ENCODE measurements around the gene CTPS1.

Gene CTPS1

DNA sequence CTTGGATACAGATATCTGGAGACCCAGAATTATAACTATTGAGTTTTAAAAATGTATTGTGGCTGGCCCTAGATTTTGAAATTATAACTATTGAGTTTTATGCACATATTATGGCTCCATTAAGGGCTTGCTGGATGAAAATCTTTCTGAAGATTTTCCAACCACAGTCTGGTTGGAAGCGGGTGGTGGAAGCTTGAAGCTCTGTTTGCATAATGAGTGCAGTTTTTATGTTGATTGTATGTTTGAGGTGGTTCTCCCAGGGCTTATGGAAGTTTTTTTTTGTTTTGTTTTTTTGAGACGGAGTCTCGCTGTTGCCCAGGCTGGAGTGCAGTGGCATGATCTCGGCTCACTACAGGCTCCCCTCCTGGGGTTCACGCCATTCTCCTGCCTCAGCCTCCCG lies 10.1 kb upstream of the CTPS1 start:
- DNase-seq (ENCODE audit: low read depth): no peak

DNA sequence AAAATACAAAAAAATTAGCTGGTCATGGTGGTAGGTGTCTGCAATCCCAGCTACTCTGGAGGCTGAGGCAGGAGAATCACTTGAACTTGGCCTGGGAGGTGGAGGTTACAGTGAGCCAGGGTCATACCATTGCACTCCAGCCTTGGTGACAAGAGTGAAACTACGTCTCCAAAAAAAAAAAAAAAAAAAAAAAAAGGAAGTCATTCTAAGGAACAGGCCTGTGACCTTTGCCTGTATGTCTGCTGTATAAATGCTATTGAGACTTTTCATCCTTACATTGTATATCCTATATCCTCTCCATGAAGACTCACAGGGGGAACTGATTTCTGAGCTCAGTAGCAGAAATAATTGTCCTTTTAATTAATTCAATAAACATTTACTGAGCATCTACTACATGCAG lies 7.5 kb upstream of the CTPS1 start:
- DNase-seq (ENCODE audit: low read depth): no peak

DNA sequence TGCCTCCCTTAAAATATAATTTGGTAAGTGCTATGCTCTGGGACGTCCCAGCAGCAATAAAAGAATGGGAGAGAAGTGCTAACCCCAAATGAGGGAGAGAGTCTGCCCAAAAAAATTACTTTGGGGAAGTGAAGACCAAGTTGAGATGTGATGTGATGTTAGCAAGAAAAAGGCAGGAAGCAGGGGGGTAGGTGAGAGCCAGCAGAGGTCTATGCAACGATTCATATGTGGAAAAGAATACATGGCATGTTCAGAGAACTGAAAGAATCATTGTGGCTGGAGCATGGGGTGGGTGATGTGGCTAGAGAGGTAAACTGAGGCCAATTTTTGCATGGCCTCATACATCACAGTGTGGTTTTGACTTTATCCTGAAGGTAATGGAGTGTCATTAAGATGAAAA lies 5.6 kb upstream of the CTPS1 start:
- no peak for DNase-seq (ENCODE audit: low read depth)

DNA sequence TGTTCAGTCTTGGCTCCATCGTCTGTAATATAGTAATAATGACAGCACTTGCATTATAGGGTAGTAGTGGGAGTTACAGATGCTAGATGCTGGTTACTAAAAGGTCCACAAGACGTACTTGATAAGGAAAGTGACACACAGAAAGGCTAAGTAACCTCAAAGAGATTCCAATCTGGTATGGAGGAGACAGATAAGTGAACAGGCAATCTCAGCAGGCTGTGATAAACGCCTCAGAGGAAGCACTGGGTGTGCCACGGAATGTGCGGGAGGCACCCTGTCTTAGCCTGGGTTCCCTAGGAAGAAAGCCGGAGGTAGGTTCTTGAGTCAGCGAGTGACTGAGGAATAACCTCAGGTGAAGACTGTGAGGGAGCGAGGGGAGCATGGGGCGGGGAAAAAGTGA lies 4.6 kb upstream of the CTPS1 start:
- no peak for DNase-seq (ENCODE audit: low read depth)

DNA sequence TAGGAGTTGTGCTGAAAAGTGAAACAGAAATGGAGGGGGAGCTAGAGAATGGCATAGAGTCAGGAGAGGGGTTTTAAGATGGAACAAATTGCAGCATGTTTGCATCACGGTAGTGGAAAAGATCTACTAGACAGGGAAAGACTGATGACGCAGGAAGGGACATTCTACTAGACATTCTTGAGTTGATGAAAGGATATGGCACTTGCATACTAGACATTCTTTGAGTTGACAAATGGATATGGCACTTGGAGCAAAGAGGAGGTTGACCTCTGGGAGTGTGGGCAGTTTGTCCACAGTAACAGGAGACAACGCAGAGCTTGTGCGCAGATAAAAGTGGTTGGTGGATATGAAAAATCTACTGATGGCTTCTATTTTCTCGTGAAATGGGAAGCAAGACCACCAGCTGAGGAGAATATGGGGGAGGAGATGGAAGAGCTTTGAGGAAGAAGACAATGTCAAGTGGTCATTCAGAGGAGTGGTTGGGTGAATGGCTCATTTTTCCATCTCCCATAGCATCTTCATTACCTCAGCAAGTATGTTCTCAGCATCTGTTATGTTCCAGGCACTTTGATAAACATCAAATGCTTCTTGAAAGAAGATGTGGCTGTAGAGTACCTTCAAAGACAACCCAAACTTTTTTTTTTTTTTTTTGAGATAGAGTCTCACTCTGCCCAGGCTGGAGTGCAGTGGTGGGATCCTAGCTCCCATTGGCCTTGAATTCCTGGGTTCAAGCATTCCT lies 2.4 kb upstream of the CTPS1 start:
- no peak for DNase-seq (ENCODE audit: low read depth)

DNA sequence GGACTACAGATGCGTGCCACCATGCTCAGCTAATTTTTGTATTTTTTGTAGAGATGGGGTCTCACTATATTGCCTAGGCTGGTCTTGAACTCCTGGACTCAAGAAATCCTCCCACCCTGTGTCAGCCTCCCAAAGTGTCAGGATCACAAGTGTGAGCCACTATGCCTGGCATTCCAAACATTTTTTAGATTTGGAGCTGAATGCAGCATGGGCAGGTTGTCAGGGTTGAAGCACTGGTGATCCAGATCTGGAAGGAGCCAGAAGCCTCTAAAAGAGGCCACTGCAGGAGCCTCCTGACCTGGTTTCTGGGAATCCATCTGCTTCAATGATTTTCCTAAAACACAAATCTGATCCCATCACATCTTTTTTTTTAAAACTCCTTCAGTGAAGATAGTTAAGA lies 1.8 kb upstream of the CTPS1 start:
- no peak for DNase-seq (ENCODE audit: low read depth)

DNA sequence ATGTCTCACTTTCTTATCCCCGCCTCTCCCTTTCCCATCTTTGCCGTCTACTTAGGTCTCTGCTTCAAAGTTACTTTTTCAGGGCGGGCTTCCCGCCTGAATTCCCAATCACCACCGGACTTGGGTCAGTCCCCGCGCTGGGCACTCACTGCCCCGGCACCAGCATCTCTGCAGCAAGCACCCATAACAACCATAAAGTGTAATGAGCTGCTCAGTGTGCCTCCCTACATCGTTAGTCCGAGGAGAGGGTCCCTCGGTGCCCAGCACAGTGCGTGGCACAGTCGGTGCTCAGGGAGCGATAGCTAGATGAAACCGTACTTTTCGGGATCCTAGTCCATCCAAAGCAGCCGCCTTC lies 633 bp upstream of the CTPS1 start:
- DNase-seq (ENCODE audit: low read depth): no peak

DNA sequence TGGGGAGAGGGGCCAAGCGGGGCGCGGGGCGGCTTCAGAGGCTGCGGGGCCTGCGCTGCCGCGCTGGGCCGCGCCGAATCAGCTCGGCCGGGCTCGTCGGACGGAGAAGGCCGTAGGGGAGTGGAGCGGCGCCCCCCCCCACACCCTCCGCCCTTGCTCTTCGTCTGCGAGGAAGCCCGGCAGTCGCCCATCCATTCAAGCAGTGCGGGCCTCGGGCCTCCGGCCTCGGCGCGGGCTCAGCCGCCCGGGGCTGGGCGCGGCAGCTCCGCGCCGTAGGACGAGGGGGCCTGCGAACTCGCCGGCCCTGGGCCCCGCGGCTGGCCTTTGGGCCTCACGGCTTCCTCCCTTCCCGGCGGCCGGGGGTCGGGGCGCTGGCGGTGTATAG lies 564 bp downstream of the CTPS1 start:
- no peak for DNase-seq (ENCODE audit: low read depth)

DNA sequence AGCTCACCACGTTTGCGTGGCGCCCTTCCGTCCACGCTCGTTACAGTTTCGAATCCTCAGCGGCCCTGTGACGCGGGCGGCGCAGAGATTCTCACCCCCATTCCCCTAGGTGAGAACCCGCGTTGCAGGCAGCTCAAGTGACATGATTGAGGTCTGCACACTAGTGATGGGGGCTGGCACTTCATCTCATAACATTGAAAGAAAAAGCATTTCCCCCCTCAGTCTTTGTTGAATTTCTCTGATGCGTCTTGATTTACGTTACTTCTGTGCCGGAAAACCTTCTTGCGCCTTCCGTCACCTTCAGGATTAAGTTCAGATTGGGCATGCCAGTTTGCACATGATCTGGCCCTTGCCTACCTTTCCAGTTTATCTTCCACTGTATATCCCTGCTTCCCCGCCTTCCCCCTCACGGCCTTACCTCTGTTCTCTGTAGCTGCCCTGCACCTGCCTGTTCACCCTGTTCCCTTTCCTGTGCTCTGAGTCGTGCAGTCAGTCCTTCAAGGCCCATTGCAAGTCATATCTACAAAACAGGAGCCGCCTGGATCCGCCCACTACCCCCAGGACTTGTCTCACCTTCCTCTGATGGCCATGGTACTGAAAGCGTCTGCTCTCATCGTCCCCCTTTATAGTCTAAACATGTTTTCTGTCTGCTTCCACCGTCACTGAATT lies 1.1 kb downstream of the CTPS1 start:
- DNase-seq (ENCODE audit: low read depth): peak; percentile 27

DNA sequence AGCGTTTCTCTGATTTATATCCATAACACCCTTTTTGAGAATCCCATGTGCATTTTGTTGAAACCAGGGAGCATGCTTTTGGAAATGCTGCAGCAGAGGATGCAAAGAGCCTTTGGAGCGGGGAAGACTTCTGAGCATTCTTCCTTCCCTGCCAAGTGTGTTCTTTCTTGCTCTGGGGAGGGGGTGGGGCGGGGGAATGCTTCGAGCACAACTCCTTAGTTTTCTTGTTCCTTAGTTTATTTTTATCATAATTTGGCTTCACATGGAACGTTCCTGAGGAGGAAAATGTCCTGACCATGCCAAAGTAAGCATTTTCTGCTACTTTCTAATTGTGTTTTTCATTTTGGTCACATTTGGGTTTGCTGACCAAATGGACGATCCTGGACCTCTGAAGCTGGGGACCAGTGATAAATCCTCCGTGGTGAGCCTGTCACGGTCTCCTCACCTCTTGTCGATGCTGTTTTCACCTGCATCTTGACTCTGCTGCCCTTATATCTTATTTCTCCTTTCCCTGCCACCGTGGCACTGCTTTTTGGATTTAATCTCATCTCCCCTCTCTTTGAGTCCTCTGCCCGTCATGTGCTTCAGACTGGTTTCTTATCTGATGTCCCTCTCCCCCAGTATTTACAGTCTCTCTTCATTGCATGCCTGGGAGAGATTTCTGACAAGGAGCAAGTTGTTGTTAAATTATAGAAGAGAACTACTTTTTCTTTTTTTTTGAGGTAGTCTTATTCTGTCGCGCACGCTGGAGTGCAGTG lies 2.4 kb downstream of the CTPS1 start:
- DNase-seq (ENCODE audit: low read depth): no peak

DNA sequence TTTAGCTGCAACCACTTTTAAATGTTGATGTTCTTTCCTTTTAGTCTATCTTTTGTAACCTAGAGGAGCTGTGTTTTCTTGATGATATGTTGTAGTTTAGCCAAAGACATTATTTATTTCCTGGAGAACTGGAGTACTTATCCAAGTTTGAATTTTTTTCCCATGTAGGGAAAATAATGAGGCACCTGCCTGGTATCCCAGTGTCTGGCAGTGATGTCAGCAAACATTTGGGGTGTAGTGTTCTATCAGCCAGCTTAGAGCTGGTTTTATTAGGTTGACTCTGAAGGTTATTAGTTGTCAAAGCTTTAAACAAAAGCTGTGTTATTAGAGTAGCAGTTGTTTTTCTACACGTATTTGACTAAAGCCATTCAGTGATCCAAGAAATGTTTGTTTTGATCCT lies 3.2 kb downstream of the CTPS1 start:
- DNase-seq (ENCODE audit: low read depth): no peak

DNA sequence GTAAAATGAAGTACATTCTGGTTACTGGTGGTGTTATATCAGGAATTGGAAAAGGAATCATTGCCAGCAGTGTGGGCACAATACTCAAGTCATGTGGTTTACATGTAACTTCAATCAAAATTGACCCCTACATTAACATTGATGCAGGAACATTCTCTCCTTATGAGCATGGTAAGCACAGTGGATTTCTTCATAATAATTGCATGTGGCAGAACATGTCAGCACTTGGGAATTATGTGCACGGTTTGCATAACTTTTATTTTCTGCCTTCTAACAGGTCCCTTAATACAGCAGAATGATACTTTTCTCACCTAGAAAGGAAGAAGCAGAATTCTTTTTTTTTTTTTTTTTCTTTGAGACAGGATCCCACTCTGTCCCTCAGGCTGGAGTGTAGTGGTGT lies 3.8 kb downstream of the CTPS1 start:
- DNase-seq (ENCODE audit: low read depth): no peak

DNA sequence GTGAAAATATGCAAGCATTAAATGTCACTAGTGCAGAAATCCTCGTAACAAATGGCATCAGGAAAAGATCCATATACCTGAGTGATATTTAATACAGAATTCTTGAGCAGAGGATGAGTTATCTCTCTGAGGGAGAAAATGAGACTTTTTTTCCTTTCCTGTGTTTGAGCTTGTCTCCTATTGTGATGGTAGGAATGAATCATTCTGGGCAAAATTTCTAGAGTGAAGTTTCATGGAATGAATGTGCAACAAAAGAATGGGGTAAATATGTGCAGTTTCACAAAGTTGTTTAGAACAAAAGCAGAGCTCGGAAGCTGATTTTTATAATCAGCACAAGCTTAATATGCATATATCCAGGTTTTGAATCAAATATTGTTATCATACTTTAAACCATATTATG lies 4.6 kb downstream of the CTPS1 start:
- no peak for DNase-seq (ENCODE audit: low read depth)

DNA sequence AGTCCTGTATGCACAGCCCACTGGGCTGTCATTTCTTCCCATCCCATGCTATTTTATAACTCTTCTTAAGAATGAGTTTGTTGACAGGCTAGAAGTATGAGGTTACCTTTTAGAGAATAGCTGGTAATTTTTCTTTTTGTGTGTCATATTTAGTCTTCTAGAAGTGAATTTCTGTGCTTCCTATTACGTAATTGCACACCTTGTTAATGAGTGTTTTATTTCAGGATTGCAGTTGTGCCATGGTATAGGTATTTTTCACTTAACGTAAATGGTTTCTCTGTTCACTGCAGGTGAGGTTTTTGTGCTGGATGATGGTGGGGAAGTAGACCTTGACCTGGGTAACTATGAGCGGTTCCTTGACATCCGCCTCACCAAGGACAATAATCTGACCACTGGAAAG lies 5.0 kb downstream of the CTPS1 start:
- DNase-seq (ENCODE audit: low read depth): no peak

DNA sequence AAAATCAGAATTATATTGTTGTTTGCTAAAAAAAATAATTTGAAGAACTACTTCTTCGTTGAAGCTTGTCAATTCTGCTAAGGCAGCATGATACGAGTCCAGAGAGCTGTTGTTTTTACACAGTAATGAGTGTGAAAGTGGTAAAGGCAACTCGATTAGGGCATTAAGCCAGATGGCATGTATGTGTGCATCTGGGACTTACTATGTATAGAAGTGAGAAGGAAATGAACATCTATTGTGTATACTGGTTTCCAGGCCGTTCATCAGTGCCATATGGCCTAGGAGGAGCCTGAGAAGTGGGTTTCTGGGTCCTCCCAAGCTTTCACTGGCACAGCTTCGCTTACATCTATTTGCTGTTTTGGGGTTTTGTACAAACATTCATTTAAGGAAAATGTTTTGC lies 5.7 kb downstream of the CTPS1 start:
- DNase-seq (ENCODE audit: low read depth): no peak

DNA sequence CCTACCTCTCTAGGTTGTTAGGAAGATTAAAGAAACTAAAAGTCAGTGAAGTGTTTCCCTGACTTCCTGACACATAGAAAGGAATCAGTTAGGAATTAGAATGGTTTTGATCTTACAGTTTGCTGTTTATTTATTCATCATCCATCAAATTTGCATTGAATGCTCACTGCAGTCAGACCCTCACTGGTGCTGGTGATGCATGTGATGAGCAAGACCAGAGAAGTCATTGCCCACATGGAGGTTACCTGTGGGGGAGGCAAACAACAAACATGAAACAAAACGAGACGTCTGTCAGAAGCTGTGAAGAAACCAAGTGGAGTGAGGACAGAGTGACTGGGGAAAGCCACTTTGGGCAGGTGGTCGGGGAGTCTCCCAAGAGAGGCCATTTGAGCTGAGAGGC lies 6.4 kb downstream of the CTPS1 start:
- DNase-seq (ENCODE audit: low read depth): no peak

GRCh38 chr1:40986328-40986783 lies 6.9 kb downstream of the CTPS1 start:
- DNase-seq (ENCODE audit: low read depth): no peak

DNA sequence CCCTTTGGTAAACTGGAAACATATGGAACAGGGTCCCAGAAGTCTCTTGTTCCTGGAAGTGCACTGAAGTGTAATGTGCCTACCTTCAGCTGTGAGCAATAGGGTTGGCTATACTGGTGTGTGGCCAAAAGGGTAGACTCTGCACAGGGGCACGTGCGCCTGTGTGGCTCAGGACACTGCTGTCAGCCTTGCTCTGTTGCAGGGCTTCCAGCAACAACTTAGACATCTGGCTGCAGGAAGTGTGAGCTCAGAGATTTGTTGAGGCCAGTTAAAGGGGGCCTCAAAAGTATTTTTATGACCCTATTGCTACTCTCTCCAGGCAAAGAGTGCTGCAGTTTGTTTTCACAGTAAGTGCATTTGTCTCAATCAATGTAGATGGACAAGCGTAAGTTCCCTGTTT lies 7.5 kb downstream of the CTPS1 start:
- no peak for DNase-seq (ENCODE audit: low read depth)

- no peak for DNase-seq (ENCODE audit: low read depth)
Measured at GRCh38 chr1:40987439-40988276, 8.2 kb downstream of the CTPS1 start.

GRCh38 chr1:40988280-40988679 lies 8.8 kb downstream of the CTPS1 start:
- DNase-seq (ENCODE audit: low read depth): no peak

- no peak for DNase-seq (ENCODE audit: low read depth)
Measured at GRCh38 chr1:40989066-40989465, 9.6 kb downstream of the CTPS1 start.

- DNase-seq (ENCODE audit: low read depth): no peak
Measured at GRCh38 chr1:40997096-40997495, 17.6 kb downstream of the CTPS1 start.

Measured in activated T-cell treated with anti-CD3 and anti-CD28 coated beads for 1 hour (primary cell).